Hindlimb muscle (tissue), 1 donor: ENCODE measurements around the gene TOPBP1. TPM values are rescaled to one million over a fixed set of nuclear protein-coding genes. Genes with fewer than 3 reads are reported as not detected.
A peak's percentile ranks its signal among the peaks of the same experiment; 100 is the strongest.
"Not testable (repeated sequence)": the region's sequence is repeated elsewhere in the genome, so short reads cannot be mapped to it uniquely, and the experiment has no call there.

Experiments
- DNase-seq: peaks from one replicate; pipeline ENCODE4 v3.0.0-alpha.2; 2013
- polyA plus RNA-seq: library from polyadenylated mRNA; unstranded; fragments of 120-200 nt; gene quantifications from one replicate; pipeline ENCODE4 v1.2.1, GENCODE V29; 2013; ENCODE audit not compliant: insufficient read length

The TOPBP1 gene
- polyA plus RNA-seq, 1 donor, result 25.2 TPM

DNA sequence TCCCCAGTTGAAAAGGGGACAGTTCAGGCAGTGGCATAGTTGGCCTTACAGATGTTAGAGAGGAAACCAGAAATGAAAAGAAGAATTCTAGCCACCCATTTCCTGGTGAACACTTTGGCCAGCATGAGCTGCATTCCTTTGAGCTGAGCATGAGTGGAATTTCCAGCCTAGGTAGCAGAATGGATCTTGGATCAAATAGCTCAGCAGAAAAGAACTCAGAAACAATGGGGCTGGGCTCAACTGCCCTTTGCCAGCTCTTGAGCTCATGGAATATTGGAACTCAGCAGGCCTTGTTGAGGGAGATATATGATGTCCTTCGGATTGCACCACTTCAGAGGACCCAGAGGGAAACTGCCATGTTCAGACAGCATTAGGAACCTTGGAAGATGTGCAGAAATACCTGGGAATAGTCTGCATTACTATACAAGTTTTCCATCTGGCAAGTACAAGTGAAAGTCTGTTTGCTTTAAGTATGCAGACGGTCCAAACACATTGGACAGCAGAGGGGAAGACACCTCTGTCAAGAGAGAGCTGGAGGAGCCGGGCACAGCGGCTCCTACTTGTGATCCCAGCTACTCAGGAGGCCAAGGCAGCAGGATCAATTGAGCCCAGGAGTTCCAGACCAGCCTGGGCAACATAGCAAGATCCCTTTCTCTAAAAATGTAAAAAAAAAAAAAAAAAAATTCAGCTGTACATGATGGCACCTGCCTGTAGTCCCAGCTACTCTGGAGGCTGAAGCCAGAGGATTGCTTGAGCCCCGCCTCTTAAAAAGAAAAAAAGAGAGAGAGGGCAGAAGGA lies 91.4 kb downstream of the TOPBP1 start:
- DNase-seq, result peak; percentile 73

DNA sequence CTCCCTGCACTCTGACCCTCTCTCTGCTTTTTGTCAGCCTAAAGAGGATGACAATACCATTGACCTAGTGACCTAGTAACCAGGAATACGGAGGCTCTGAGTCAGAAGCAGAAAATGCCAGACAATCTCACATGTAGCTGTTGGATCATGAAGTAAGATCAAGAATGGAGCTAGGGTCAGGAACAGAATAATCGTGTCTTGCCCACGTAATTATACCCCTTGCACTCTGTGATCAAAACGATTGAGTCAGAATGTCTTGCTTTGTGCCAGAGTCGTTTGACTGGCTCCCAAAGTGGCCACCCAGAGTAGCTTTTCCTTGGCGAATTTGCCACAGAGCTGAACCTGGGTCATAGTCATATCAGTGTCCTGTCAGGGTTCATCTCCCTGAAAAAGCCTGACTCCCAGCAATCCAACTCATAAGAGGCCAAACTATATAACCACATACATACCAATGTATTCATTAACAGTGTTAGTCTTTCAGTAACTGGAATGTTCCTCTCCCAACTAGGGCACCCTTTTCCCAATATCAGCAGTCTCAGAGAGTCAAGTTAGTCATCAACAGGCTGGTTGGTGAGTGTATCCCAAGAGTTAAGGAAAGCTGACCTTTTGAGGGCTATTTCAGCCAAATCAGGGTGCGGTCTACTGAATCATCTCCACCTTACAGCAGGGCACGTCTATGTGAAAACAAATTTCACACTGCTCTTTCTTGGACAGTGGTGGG lies 93.3 kb downstream of the TOPBP1 start:
- DNase-seq, result no peak

DNA sequence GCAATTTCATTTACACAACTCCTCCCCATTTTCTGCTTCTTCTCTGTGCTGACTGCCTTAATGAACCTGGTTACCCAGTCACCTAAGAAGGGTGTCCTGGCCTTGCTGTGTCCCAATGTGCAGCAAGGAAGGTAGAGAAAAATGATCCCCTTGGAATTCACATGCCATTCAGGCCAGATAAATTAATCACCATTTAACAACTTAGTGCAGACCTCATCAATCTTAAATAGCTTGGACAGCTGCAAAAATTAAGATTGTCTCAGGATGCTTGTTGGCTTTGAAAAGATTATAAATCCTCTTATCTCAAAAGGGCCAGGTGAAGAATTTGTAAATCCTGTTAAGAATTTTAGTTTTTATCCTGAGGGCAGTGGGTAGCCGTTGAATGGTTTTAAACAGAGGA lies 97.9 kb downstream of the TOPBP1 start:
- no peak for DNase-seq

DNA sequence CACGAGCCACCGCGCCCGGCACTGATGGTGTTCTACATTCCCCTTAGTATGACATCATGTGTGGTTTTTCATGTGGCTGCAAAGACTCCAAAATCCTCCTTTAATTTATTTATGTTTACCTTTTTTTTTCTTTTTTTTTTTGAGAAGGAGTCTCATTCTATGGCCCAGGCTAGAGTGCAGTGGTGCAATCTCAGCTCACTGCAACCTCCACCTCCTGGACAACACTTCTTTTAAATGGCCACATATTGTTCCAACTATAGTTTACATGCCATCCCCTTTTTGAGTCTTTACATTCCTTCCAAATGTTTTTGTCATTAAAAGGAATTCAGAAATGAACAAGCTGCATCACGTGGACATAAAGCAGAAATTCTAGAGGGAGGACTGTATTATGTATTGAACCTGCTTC lies 98.6 kb downstream of the TOPBP1 start:
- DNase-seq, result no peak

DNA sequence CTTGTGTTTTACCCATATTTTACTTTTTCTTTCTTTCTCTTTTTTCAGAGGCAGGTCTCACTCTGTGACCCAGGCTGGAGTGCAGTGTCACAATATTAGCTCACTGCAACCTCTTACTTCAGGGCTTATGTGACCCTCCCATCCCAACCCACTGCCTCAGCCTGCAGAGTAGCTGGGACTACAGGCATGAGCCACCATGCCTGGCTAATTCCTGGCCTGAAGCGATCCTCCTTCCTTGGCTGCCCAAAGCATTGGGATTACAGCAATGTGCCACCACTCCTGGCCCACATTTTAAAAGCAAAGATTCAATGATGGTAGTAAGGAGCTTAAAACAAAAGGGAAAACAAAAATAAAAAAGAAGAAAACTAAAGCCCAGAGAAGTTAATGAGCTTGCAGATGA lies 99.4 kb downstream of the TOPBP1 start:
- no peak for DNase-seq

DNA sequence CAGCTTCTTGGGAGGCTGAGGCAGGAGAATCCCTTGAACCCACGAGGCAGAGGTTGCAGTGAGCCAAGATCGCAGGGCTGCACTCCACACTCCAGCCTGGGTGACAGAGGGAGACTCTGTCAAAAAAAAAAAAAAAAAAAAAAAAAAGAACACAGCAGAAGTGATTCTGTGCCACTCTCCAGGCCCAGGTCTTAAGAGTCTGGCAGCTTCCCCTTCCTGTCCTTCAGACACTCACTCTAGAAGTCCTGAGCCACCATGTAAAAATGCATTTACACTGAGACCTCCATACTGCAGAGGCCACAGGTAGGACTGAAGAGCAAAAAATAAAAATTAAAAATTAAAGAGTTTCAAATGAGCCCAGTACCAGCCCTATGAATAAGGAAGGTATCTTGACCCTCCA lies 100.1 kb downstream of the TOPBP1 start:
- no peak for DNase-seq

DNA sequence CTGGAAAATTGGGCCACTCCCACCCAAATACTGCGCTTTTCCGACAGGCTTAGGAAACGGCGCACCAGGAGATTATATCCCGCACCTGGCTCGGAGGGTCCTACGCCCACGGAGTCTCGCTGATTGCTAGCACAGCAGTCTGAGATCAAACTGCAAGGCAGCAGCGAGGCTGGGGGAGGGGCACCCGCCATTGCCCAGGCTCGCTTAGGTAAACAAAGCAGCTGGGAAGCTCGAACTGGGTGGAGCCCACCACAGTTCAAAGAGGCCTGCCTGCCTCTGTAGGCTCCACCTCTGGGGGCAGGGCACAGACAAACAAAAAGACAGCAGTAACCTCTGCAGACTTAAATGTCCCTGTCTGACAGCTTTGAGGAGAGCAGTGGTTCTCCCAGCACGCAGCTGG lies 110.2 kb downstream of the TOPBP1 start:
- not testable (repeated sequence) for DNase-seq

Other genes starting within 250 kb of the TOPBP1 start
- gene CDV3, start 88.3 kb downstream of the TOPBP1 start, polyA plus RNA-seq, result 151 TPM
- gene TF, start 84.5 kb upstream of the TOPBP1 start, polyA plus RNA-seq, result 5.9 TPM
- 28.9 TPM for gene SRPRB, start 143.9 kb upstream of the TOPBP1 start, polyA plus RNA-seq
- 9.7 TPM for gene RAB6B, start 233.9 kb upstream of the TOPBP1 start, polyA plus RNA-seq